CD14-positive monocyte (primary cell): ENCODE data around the gene C22orf15. TPM values are rescaled to one million over a fixed set of nuclear protein-coding genes. Genes with fewer than 3 reads are reported as not detected.

Experiments
- DNase-seq, 3 donors: peaks; one replicate each; pipeline ENCODE4 v3.0.0-alpha.2; 2011 to 2022
- H2AFZ ChIP-seq: 2 replicates; pipeline ENCODE4 v1.6.0; 2012; ENCODE audit warnings: mild to moderate bottlenecking, low read depth, low read length, inconsistent platforms; ENCODE audit not compliant: insufficient read depth, poor library complexity, severe bottlenecking
- H3K27ac ChIP-seq, 2 donors: 1 replicate in 1 of 2; 2 replicates in 1 of 2; pipeline ENCODE4 v1.5.1; 2012 to 2013; ENCODE audit warnings: low read length in 2 of 2, control low read depth in 1 of 2, inconsistent platforms in 1 of 2, low read depth in 1 of 2, mild to moderate bottlenecking in 1 of 2
- H3K27me3 ChIP-seq, 2 donors: one replicate each; pipeline versions ENCODE4 v1.6.0 to v1.6.1; 2011 to 2013; ENCODE audit warnings: low read length in 2 of 2; ENCODE audit not compliant: control insufficient read depth in 2 of 2, insufficient read depth in 2 of 2
- H3K36me3 ChIP-seq, 2 donors: replicated peaks in 1 of 2; 1 replicate in 1 of 2; 2 replicates in 1 of 2; pipeline versions ENCODE4 v1.5.1 to v1.6.1; 2012 to 2013; ENCODE audit warnings: low read length in 2 of 2, control low read depth in 1 of 2, inconsistent platforms in 1 of 2, mild to moderate bottlenecking in 1 of 2; ENCODE audit not compliant: insufficient read depth in 2 of 2, control insufficient read depth in 1 of 2
- H3K4me1 ChIP-seq, 2 donors: 1 replicate in 1 of 2; 2 replicates in 1 of 2; pipeline versions ENCODE4 v1.5.1 to v1.6.1; 2012 to 2013; ENCODE audit warnings: low read length in 2 of 2, control low read depth in 1 of 2, inconsistent platforms in 1 of 2, mild to moderate bottlenecking in 1 of 2, moderate library complexity in 1 of 2; ENCODE audit not compliant: insufficient read depth in 2 of 2, control insufficient read depth in 1 of 2
- H3K4me2 ChIP-seq: replicated peaks from 2 replicates; pipeline ENCODE3; 2012; ENCODE audit warnings: low read length, moderate library complexity, mild to moderate bottlenecking; ENCODE audit not compliant: poor library complexity, severe bottlenecking; ENCODE audit errors: extremely low read depth
- H3K4me3 ChIP-seq, 3 experiments: fragments of 200-600 bp in 1 of 3; sonication (generic) in 1 of 3; replicated peaks in 1 of 3; 1 replicate in 2 of 3; 2 replicates in 1 of 3; pipeline ENCODE4 v1.5.1; 2011 to 2013; ENCODE audit warnings: low read length in 3 of 3, mild to moderate bottlenecking in 3 of 3, control low read depth in 2 of 3, low read depth in 2 of 3, inconsistent platforms in 1 of 3, moderate library complexity in 1 of 3
- H3K79me2 ChIP-seq: 2 replicates; pipeline ENCODE4 v1.6.0; 2012; ENCODE audit warnings: mild to moderate bottlenecking, control low read depth, inconsistent platforms, low read length, moderate library complexity; ENCODE audit not compliant: insufficient read depth
- H3K9ac ChIP-seq: 2 replicates; pipeline ENCODE4 v1.6.0; 2017; ENCODE audit warnings: low read length, mild to moderate bottlenecking; ENCODE audit not compliant: insufficient read depth, poor library complexity, severe bottlenecking
- H3K9me3 ChIP-seq, 2 donors: replicated peaks in 1 of 2; 1 replicate in 1 of 2; 2 replicates in 1 of 2; pipeline versions ENCODE4 v1.5.1 to v1.6.1; 2012 to 2013; ENCODE audit warnings: low read length in 2 of 2, control low read depth in 1 of 2; ENCODE audit not compliant: control insufficient read depth in 1 of 2, insufficient read depth in 1 of 2
- H4K20me1 ChIP-seq: 2 replicates; pipeline ENCODE4 v1.6.0; 2012; ENCODE audit warnings: mild to moderate bottlenecking, low read length, control low read depth, moderate library complexity; ENCODE audit not compliant: insufficient read depth
- H3K27ac Mint-ChIP-seq, 7 donors: one replicate each; pipeline ENCODE4 v1.8.0; 2020; ENCODE audit warnings: mild to moderate bottlenecking in 7 of 7, mixed read lengths in 7 of 7, moderate library complexity in 6 of 7, inconsistent platforms in 2 of 7
- H3K27me3 Mint-ChIP-seq, 3 donors: one replicate each; pipeline ENCODE4 v1.8.0; 2021 to 2022; ENCODE audit warnings: low read depth in 3 of 3, mild to moderate bottlenecking in 3 of 3, mixed read lengths in 3 of 3, moderate library complexity in 3 of 3, inconsistent platforms in 1 of 3
- H3K36me3 Mint-ChIP-seq, 2 donors: one replicate each; pipeline ENCODE4 v1.8.0; 2020; ENCODE audit warnings: mixed read lengths in 2 of 2, inconsistent platforms in 1 of 2, mild to moderate bottlenecking in 1 of 2
- H3K4me1 Mint-ChIP-seq: one replicate; pipeline ENCODE4 v1.8.0; 2020; ENCODE audit warnings: mild to moderate bottlenecking, mixed read lengths
- H3K4me3 Mint-ChIP-seq, 2 donors: one replicate each; pipeline ENCODE4 v1.8.0; 2020; ENCODE audit warnings: mild to moderate bottlenecking in 2 of 2, mixed read lengths in 2 of 2, moderate library complexity in 1 of 2
- H3K9me3 Mint-ChIP-seq, 7 donors: one replicate each; pipeline ENCODE4 v1.8.0; 2020 to 2022; ENCODE audit warnings: mixed read lengths in 7 of 7, mild to moderate bottlenecking in 6 of 7, moderate library complexity in 6 of 7, inconsistent platforms in 2 of 7
- CTCF ChIP-seq: fragments of 200-600 bp; IDR thresholded peaks from one replicate; pipeline ENCODE4 v1.8.0; 2022; ENCODE audit warnings: antibody characterized with exemption, mild to moderate bottlenecking
- WGBS: methylation state at CpG from one replicate; pipeline ENCODE4 v1.1.5; 2013; ENCODE audit warnings: missing lambda C conversion rate; ENCODE audit not compliant: insufficient coverage; 5-methylcytosine and 5-hydroxymethylcytosine counted together
- intact Hi-C, 2 donors: fragments of 100-400 bp; cut with micrococcal nuclease; formaldehyde crosslinking; loops; one replicate each; pipeline versions ENCODE4 v1.15.0 to v1.15.1; 2023
- polyA plus RNA-seq, 3 donors: library from polyadenylated mRNA; depleted of rRNA in 1 of 3; unstranded in 2 of 3; stranded (reverse) in 1 of 3; fragments of 300-500 nt in 2 of 3; fragments of >200 nt in 1 of 3; fragmentation: Illumina TruSeq in 2 of 3; gene quantifications; 1 replicate in 2 of 3; 2 replicates in 1 of 3; pipeline ENCODE4 v1.2.3, GENCODE V29; 2012 to 2021

The C22orf15 gene
- polyA plus RNA-seq, 3 donors, result 0.29 TPM; not detected in 2

GRCh38 chr22:23801886-23802377 is 39.1 kb downstream of the C22orf15 start:
- DNase-seq, result no peak
- WGBS, result 98% methylated on average over 8 of the region's 8 CpGs
- Histone ChIP-seq H3K4me3 (no peak overlapping the region), H3K27ac (peak overlapping the region in 1 of 2 donors; percentile 5), H4K20me1 (no peaks in the 10 kb centered on the region), H3K79me2 (no peaks in the 10 kb centered on the region), H3K27me3 (no peaks in the 10 kb centered on the region), H3K4me1 (no peaks in the 10 kb centered on the region), H3K36me3 (peaks cover 73 to 94% of the 10 kb centered on the region in 2 donors), H3K9me3 (no peaks in the 10 kb centered on the region), H2AFZ (no peak overlapping the region), H3K9ac (no peak overlapping the region), H3K4me2 (no peak overlapping the region)
- TF ChIP-seq CTCF, result no peak
- intact Hi-C loops, result no loop called here
- H3K4me1 Mint-ChIP-seq, result no peaks in the 10 kb centered on the region
- H3K36me3 Mint-ChIP-seq, result peaks cover 76 to 97% of the 10 kb centered on the region in 2 donors
- H3K27ac Mint-ChIP-seq, result peak overlapping the region in 3 of 7 donors; percentile 38 to 59 (median 57)
- peaks cover 0 to 2% (median 0%) of the 10 kb centered on the region in 3 donors for H3K27me3 Mint-ChIP-seq
- H3K9me3 Mint-ChIP-seq, result no peaks in the 10 kb centered on the region
- no peak overlapping the region for H3K4me3 Mint-ChIP-seq

GRCh38 chr22:23803001-23803819 is 40.4 kb downstream of the C22orf15 start:
- no peak overlapping the region for H3K4me3 ChIP-seq
- Mint-ChIP-seq H3K36me3 (peaks cover 76 to 100% of the 10 kb centered on the region in 2 donors), H3K9me3 (no peaks in the 10 kb centered on the region), H3K27me3 (peaks cover 0 to 2% (median 0%) of the 10 kb centered on the region in 3 donors), H3K4me3 (no peak overlapping the region), H3K4me1 (no peaks in the 10 kb centered on the region), H3K27ac (peak overlapping the region in 3 of 7 donors; percentile 14 to 69 (median 28))
- no peaks in the 10 kb centered on the region for H3K27me3 ChIP-seq
- H3K27ac ChIP-seq, result no peak overlapping the region
- no peaks in the 10 kb centered on the region for H3K9me3 ChIP-seq
- DNase-seq, result no peak
- no peak for TF ChIP-seq CTCF
- no peaks in the 10 kb centered on the region for H3K4me1 ChIP-seq
- no peak overlapping the region for H3K4me2 ChIP-seq
- WGBS, result 89% methylated on average over 19 of the region's 21 CpGs
- intact Hi-C loops, result no loop called here
- no peaks in the 10 kb centered on the region for H4K20me1 ChIP-seq
- H2AFZ ChIP-seq, result no peak overlapping the region
- H3K9ac ChIP-seq, result no peak overlapping the region
- no peaks in the 10 kb centered on the region for H3K79me2 ChIP-seq
- peaks cover 78 to 95% of the 10 kb centered on the region in 2 donors for H3K36me3 ChIP-seq
